HK-2 (cell line): ENCODE data around the gene EML6.
"Not testable (repeated sequence)": the region's sequence is repeated elsewhere in the genome, so short reads cannot be mapped to it uniquely, and the experiment has no call there.

Source experiments
- DNase-seq: peaks from one replicate; pipeline ENCODE4 v3.0.0-alpha.2; 2018; ENCODE audit not compliant: unreplicated experiment

EML6 gene

GRCh38 chr2:54965425-54965824, 242.0 kb downstream of the EML6 start:
- DNase-seq: no peak

GRCh38 chr2:54966165-54966832, 242.8 kb downstream of the EML6 start:
- DNase-seq: no peak

GRCh38 chr2:54966837-54967236, 243.4 kb downstream of the EML6 start:
- DNase-seq: no peak

GRCh38 chr2:54967269-54967668, 243.8 kb downstream of the EML6 start:
- no peak for DNase-seq

GRCh38 chr2:54967759-54968365, 244.4 kb downstream of the EML6 start:
- DNase-seq: no peak

DNA sequence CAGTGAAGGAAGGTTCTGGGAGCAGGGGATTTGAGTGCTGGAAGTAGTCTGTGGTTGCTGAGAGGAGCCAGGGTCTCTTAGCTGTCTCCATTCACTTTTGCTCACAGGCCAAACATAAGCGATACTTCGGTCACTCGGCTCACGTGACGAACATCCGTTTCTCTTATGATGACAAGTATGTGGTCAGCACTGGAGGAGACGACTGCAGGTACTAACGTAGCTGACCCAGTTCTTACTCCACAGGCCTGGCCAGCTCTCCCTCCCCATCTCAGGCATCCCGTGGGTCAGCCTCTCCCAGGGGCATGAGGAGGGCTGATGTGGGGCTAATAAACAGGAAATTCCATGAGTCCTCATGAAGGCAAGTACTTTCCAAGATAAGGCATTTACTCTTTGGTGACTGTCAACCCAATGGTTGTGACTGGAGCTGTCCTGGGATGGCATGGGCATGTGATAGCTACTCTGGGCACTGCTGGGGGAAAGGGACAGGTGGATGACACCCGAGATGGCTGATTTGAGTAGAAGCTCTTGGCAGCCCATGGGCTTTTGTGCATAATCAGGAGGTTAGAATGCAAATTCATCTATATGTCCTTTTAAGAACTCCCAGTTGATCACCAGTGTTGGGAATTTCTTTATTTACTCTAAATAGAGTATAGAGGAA, 245.2 kb downstream of the EML6 start:
- DNase-seq: no peak

GRCh38 chr2:54969295-54969939, 246.0 kb downstream of the EML6 start:
- DNase-seq: no peak

DNA sequence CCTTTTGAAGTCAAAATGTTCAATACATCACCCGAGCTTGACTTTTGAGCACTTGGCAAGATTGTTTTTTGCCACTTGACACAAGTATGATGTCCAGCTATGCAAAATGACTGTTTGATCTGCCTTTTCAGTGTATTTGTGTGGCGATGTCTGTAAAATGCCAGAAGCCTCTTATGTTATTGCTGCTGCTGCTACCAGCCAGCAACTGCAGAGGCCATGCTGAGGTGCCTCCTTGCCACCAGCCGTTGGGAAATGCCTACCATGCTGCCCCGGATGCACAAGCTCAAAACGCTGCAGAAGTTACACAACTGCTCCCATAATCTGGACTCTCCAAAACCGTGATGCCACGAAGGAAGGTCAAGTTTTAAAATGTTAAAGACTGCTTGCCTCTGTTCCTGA, 246.5 kb downstream of the EML6 start:
- DNase-seq: no peak

GRCh38 chr2:54975175-54975574, 251.7 kb downstream of the EML6 start:
- no peak for DNase-seq

GRCh38 chr2:54975598-54976492, 252.4 kb downstream of the EML6 start:
- DNase-seq: no peak

DNA sequence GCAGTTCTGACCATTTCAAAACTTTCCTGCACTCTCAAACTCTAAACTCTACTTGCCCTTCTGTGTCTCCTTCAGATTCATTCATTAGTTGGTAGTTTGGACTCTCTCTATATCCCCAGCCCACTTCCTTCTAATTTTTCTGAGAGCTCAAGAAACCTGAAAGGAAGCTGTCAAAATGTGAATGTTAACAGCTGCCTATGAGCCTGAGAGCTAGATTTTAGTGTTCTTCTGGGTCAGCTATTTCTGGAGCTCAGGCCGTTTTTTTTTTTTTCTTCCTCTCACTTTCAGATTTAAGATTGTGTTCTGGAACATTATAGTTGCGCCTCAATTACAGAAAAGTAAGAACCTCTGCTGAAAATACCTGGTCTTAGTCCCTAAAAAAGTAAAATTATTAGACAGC, 253.7 kb downstream of the EML6 start:
- DNase-seq: no peak

GRCh38 chr2:54979321-54980044, 256.0 kb downstream of the EML6 start:
- no peak for DNase-seq

- no peak for DNase-seq
Measured at GRCh38 chr2:54981385-54981784, 257.9 kb downstream of the EML6 start.

DNA sequence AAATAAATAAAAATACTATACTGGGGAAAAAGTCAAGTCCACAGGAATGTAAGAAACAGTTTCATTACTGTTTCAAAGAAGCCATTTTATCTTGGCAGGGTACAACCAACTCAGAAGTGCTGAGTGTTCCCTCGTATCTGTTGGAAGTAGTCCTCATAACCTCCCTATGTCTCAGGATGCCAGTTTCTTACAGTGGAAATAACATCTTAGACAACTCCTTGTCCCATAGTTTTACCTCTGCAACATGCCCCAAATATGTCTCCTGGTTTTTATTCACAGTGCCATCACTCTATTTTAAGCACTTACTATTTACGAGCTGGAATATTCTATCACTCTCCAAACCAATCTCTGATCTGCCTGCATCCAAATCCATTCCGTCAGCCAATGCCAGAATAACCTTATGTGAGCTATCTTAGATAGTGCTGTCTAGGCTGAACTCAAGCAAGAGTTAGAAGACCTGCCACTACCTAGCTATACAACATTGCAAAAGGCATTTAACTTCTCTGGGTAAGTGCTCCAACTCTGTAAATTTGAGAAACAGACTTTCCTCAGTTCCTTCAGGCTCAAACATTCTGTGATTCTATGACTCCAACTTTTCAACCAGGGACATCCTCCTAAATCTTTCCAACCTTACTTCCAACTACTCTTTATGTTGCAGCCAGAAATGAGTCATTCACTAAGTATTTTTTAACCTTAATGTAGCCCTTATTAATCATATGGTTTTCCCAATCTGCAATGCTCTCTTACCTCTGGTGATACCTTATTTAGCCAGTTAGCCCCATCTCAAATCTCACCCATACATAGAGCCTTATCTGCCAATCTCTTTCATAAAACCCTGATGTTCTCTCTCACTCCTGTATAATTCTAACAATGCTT, 260.1 kb downstream of the EML6 start:
- DNase-seq: no peak

- DNase-seq: no peak
Measured at GRCh38 chr2:54984476-54984875, 261.0 kb downstream of the EML6 start.

- DNase-seq: no peak
Measured at GRCh38 chr2:54986264-54986663, 262.8 kb downstream of the EML6 start.

- DNase-seq: no peak
Measured at GRCh38 chr2:54988612-54989011, 265.1 kb downstream of the EML6 start.

DNA sequence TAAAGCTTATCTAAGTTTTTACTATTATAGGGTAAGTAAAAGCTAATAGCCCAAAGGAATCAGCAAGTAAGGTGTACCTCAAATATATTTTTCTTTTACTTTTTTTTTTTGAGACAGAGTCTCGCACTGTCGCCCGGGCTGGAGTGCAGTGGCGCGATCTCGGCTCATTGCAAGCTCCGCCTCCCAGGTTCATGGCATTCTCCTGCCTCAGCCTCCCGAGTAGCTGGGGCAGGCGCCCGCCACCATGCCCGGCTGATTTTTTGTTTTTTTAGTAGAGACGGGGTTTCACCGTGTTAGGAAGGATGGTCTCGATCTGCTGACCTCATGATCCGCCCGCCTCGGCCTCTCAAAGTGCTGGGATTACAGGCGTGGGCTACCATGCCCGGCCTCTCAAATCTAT, 267.2 kb downstream of the EML6 start:
- not testable (repeated sequence) for DNase-seq

DNA sequence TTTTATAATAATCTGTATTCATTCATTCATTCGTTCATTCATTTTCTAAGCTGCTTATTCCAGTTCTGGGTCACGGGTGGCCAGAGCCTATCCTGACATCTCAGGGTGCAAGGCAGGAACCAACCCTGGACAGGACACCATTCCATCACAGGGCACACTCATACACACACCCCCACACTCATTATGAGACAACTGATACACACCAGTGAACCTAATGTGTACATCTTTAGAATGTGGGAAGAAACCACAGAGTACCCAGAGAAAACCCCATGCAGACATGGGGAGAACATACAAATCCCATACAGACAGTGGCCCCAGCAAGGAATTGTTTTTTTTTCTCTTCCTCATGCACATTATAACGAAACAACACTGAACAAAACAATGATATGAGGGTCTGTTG, 272.1 kb downstream of the EML6 start:
- no peak for DNase-seq

DNA sequence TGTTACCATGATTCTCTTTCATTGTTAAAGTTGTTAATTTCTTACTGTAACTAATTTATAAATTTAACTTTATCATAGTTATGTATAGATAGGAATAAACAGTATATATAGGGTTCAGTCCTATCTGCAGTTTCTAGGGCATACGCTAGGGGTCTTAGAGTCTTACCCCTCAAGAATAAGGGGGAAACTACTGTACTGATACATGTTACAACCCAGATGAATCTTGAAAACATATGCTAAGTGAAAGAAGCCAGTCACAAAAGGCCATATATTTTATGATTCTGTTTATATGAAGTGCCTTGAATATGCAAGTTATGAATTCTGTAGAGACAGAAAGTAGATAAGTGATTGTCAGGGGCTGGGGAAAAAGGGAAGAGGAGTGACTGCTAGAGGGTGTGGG, 274.4 kb downstream of the EML6 start:
- DNase-seq: no peak
